GM12892 (cell line): Measurements from ENCODE around the gene C10orf105.

ENCODE experiments used
- POLR2A ChIP-seq: IDR thresholded peaks from 2 replicates; pipeline ENCODE4 v1.6.1; 2011; ENCODE audit warnings: low read depth, low read length, control low read depth
- POLR2AphosphoS5 ChIP-seq: IDR thresholded peaks from 2 replicates; pipeline ENCODE4 v1.6.1; 2011; ENCODE audit warnings: low read depth, low read length, control low read depth
- TAF1 ChIP-seq: IDR thresholded peaks from 2 replicates; pipeline ENCODE4 v1.6.1; 2011; ENCODE audit warnings: low read depth, mild to moderate bottlenecking, control low read depth, low read length, borderline replicate concordance

GRCh38 chr10:71765906-71766716 lies 46.5 kb upstream of the C10orf105 start:
- TF ChIP-seq TAF1 (no peak), POLR2AphosphoS5 (no peak), POLR2A (no peak)
